ENCODE data around the gene PTK6.
"Not testable (repeated sequence)": the region's sequence is repeated elsewhere in the genome, so short reads cannot be mapped to it uniquely, and the experiment has no call there.

PTK6 gene

DNA sequence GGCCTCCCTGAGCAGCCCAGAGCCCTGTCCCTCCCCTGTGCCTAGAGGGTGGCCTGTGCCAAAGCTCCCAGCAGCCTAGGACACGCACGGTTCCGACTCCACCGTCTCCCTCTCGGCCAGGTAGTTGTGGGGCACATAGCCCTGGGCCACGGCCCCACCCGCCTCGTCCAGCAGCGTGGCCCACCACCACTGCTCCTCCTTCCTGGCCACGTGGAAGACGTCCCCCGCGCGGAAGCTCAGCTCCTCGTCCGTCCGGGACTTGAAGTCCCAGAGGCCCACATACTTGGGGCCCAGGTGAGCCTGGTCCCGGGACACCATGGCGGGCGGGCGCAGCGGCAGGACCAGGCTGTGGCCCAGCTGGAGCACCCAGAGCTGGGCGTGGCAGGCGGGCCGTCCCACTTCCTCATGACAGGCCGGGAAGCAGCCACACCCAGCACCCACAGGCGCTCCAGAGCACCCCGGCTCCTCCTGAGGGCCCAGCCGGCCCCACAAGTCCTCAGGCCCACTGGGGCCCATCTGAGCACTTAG lies at the start of gene PTK6:
Gene PTK6, minus strand, starts transcription at position 380 of the 528 bp plus-strand sequence. Its CDS starts 62 bp downstream, at position 318.
- DNase-seq (ENCODE audit: low read depth, low spot score) = no peak

- no peak for DNase-seq (ENCODE audit: low read depth, low spot score)
Measured at GRCh38 chr20:63586797-63587196, 49.6 kb upstream of the PTK6 start.

- no peak for DNase-seq (ENCODE audit: low read depth, low spot score)
Measured at GRCh38 chr20:63585616-63586565, 48.7 kb upstream of the PTK6 start.

DNA sequence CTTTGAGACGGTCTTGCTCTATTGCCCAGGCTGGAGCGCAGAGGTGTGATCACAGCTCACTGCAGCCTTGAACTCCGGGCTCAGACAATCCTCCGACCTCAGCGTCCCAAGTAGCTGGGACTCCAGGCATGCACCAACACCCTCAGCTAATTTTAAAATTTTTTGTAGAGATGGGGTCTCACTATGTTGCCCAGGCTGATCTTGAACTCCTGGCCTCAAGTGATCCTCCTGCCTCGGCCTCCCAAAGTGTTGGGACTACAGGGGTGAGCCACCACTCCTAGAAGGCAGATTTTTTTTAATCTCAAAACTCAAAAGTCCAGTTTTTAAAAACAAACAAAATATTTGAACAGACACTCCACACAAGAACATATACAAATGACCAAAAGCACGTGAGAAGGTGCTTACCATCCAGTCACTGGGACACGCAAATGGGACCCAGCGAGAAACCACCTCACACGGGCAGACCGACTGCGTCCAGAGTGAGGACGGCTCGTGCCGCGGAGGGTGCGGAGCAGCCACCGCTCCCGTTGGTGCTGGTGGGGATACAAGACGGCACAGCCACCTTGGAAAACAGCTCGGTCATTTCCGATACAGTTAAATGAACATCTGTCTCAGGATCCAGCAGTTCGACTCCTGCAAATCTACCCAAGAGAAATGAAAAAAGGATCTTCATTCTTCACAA lies 45.3 kb upstream of the PTK6 start:
- no peak for DNase-seq (ENCODE audit: low read depth, low spot score)

DNA sequence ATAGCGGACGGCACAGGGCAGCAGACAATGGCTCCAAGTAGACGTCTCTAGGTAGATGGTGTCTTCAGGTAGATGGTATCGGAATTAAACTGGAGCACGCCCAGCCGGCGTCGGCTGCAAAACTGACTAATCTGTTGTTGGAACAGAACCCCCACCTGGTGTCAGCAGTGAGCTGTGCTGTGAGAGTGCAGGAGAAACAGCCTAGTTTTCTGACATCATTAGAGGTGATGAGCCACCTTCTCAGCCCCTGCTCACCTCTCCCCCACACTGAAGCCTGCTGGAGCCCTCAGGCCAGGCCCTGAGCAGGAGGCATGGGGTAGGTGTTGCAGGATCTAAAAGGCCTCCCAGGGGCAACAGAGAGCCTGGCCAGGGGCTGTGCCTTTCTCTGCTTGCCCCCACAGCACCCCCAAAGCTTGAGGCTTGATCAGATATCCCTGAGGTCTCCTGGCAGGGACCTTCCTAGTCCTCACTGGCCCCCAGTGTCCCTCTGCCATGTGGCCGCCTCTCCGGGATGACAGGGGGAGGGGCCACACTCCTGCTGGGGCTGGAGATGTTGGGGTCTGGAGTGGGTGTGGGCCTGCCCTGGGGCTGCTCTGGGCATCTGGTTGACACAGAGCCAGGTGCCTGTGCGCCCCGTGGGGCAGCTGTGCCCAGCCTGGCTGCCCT lies 43.8 kb upstream of the PTK6 start:
- peak; percentile 17 for DNase-seq (ENCODE audit: low read depth, low spot score)

- DNase-seq (ENCODE audit: low read depth, low spot score) = no peak
Measured at GRCh38 chr20:63579017-63579694, 42.0 kb upstream of the PTK6 start.

- DNase-seq (ENCODE audit: low read depth, low spot score) = no peak
Measured at GRCh38 chr20:63578224-63579016, 41.2 kb upstream of the PTK6 start.

- DNase-seq (ENCODE audit: low read depth, low spot score) = no peak
Measured at GRCh38 chr20:63577317-63577894, 40.2 kb upstream of the PTK6 start.

DNA sequence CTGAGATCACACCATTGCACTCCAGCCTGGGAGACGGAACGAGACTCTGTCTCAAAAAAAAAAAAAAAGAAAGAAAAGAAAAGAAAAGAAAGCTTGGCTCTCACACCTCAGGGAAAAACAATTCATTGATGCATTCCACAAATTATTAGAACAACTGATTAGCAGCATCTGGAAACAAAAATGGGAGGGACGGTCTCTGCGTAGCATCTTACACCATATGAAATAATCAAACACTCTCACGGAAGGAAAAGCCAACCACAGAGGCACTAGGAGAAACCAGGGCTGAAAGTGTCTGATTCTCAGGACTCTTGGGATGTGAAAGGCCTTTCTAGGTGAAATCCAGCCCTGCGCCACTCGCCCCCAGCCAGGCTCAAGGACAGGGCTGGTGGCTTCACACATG lies 39.1 kb upstream of the PTK6 start:
- DNase-seq (ENCODE audit: low read depth, low spot score) = no peak

DNA sequence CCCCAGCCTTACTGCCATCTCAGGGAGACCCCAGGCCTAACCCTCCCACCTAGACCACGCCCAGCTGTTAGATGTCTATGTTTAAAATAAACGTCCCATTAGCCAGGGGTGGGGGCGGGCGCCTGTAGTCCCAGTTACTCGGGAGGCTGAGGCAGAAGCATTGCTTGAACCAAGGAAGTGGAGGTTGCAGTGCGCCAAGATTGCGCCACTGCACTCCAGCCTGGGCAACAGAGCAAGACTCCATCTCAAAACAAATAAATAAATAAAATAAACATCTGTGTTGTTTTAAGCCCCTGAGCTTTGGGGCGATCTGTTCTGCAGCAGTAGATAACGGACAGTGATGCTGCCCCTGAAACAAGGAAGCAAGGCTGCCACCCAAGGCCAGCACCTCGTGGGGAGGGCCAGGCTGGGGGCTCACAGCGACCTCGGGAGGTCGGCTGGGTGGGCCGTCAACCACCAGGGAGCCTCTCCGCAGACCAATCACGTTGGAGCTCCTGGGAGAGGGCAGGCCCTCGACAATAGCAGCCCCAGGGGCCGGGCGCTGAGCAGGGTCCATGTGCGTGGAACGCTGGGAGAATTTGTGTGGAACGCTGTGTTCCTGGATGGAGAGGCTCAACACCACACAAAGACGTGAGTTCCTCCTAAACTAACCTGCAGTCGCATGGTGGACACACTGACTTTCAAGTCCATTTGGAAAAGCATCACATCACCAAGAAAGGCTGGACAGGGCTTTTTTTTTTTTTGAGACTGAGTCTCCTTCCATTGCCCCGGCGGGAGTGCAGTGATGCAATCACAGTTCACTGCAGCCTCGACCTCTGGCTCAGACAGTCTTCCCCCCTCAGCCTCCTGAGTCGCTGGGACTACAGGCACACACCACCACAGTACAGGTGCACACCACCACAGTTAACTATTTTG lies 37.9 kb upstream of the PTK6 start:
- no peak for DNase-seq (ENCODE audit: low read depth, low spot score)

DNA sequence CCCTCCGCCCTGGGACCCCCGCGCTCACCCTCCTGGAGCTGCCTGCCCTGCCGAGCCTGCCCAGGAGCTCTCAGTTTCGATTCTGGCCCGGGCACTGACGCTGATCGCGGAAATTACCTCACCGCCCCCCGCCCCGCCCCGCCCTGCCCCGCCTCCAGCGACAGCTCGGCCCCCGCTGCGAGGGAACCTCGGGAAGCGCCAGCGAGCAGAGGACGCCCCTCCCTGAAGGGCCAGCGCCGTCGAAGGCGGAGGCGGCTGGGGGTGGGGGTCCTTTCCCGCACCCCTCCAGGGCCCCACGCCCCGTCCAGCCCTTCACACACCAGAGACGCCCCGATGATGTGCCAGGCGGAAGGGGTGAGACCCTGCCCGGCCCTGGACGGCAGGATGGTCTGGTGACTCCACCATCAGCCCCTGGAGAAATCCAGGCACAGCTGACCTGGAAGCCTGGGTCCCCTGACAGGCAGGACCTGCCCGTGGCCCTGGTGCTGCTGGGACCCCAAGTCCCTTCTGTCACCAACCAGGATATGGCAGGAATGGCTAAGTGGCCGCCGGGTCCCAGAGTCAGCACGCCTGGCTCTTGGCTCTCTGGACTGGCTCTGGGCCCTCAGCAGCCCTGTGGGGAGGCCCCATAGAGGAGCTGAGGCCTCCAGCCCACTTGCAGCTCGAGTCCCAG lies 37.1 kb upstream of the PTK6 start, which contains the start of gene HELZ2:
Gene HELZ2, minus strand, starts transcription at position 84 of the 673 bp plus-strand sequence. CDS start 1,854 bp downstream, outside the sequence.
- no peak for DNase-seq (ENCODE audit: low read depth, low spot score)

- DNase-seq (ENCODE audit: low read depth, low spot score) = no peak
Measured at GRCh38 chr20:63573647-63574131, 36.5 kb upstream of the PTK6 start.

- DNase-seq (ENCODE audit: low read depth, low spot score) = no peak
Measured at GRCh38 chr20:63572788-63573646, 35.8 kb upstream of the PTK6 start.

GRCh38 chr20:63572071-63572787 lies 35.1 kb upstream of the PTK6 start:
- no peak for DNase-seq (ENCODE audit: low read depth, low spot score)

GRCh38 chr20:63571087-63571478 lies 33.9 kb upstream of the PTK6 start:
- not testable (repeated sequence) for DNase-seq (ENCODE audit: low read depth, low spot score)

DNA sequence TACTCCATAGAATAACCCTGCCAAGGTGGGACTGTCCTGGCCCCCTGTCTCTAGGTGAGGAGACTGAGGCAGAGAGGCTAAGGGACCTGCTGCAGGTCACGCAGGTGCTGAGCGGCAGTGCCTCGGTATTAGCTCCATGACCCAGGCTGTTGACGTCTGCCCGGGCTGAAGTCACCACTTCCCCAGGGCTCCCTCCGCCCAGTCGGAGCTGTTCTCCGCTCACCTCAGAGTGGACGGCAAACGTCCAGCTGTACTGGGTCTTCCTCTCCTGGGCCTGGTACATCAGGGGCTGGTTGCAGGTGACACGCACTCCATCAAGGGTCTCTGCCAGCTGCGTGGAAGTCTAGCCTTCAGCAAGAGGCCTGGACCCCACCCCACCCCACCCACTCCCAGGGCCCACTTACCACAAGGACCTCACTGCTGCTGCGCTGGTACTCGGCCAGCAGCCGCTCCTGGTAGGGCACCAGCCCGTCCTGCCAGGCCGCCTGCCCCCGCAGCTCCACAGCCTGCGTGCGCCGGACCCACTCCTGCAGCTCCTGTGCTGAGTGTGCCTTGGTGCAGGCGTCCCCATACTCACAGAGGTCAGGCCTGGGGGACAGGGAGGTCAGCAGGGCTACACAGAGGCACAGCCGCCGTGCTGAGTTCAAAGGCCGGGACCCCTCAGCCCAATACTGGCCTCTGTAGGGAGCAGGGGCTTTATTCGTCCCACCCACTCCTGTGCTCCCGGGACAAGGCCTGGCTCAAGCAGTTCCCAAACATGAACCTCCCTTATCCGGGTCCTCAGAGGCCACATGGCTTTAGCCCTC lies 33.3 kb upstream of the PTK6 start:
- DNase-seq (ENCODE audit: low read depth, low spot score) = no peak
